HG03558 (cell line): ENCODE results near the gene BANF2.

Source experiments
- ATAC-seq: cut with Tn5 transposase; IDR thresholded peaks from one replicate; pipeline ENCODE4 v1.9.1; 2021; ENCODE audit warnings: moderate number of reproducible peaks; ENCODE audit not compliant: unreplicated experiment; ENCODE audit errors: extremely low read depth

BANF2 gene

GRCh38 chr20:17708675-17709360 lies 9.1 kb downstream of the BANF2 start:
- no peak for ATAC-seq

- no peak for ATAC-seq
Observed at GRCh38 chr20:17709361-17710293, 9.9 kb downstream of the BANF2 start.

GRCh38 chr20:17710379-17711266 lies 10.9 kb downstream of the BANF2 start:
- ATAC-seq: no peak

GRCh38 chr20:17711267-17711627 lies 11.5 kb downstream of the BANF2 start:
- no peak for ATAC-seq

- no peak for ATAC-seq
Observed at GRCh38 chr20:17712201-17712600, 12.4 kb downstream of the BANF2 start.

- ATAC-seq: no peak
Observed at GRCh38 chr20:17712708-17713107, 12.9 kb downstream of the BANF2 start.

- ATAC-seq: no peak
Observed at GRCh38 chr20:17714597-17714996, 14.8 kb downstream of the BANF2 start.

GRCh38 chr20:17715075-17715474 lies 15.3 kb downstream of the BANF2 start:
- ATAC-seq: no peak

GRCh38 chr20:17716331-17716730 lies 16.6 kb downstream of the BANF2 start:
- no peak for ATAC-seq

- ATAC-seq: no peak
Observed at GRCh38 chr20:17720755-17721154, 21.0 kb downstream of the BANF2 start.

GRCh38 chr20:17721802-17722486 lies 22.2 kb downstream of the BANF2 start:
- ATAC-seq: no peak

GRCh38 chr20:17722493-17723300 lies 22.9 kb downstream of the BANF2 start:
- ATAC-seq: no peak

- ATAC-seq: no peak
Observed at GRCh38 chr20:17723301-17723691, 23.5 kb downstream of the BANF2 start.

GRCh38 chr20:17725094-17725835 lies 25.5 kb downstream of the BANF2 start:
- ATAC-seq: no peak

GRCh38 chr20:17726902-17727301 lies 27.1 kb downstream of the BANF2 start:
- no peak for ATAC-seq

- ATAC-seq: no peak
Observed at GRCh38 chr20:17727351-17727750, 27.6 kb downstream of the BANF2 start.

GRCh38 chr20:17728074-17728473 lies 28.3 kb downstream of the BANF2 start:
- no peak for ATAC-seq

- ATAC-seq: no peak
Observed at GRCh38 chr20:17730071-17730470, 30.3 kb downstream of the BANF2 start.

GRCh38 chr20:17731233-17731632 lies 31.5 kb downstream of the BANF2 start:
- ATAC-seq: no peak
